SJCRH30 (cell line): ENCODE data around the gene GCH1. TPM values are rescaled to one million over a fixed set of nuclear protein-coding genes. Genes with fewer than 3 reads are reported as not detected.

Experiments used
- DNase-seq, 2 experiments: peaks; one replicate each; pipeline ENCODE4 v3.0.0-alpha.2; 2015 to 2020
- H3K27ac ChIP-seq: fragments of 250-450 bp; sonication (Bioruptor Pico); 2 replicates; pipeline ENCODE4 v1.5.1; 2020; ENCODE audit warnings: mild to moderate bottlenecking, moderate library complexity
- H3K27me3 ChIP-seq: fragments of 250-450 bp; sonication (Bioruptor Pico); 2 replicates; pipeline ENCODE4 v1.5.1; 2020; ENCODE audit warnings: mild to moderate bottlenecking, moderate library complexity
- H3K36me3 ChIP-seq: fragments of 250-450 bp; sonication (Bioruptor Pico); 2 replicates; pipeline ENCODE4 v1.5.1; 2020; ENCODE audit warnings: mild to moderate bottlenecking, moderate library complexity
- H3K4me1 ChIP-seq: fragments of 250-450 bp; sonication (Bioruptor Pico); 2 replicates; pipeline ENCODE4 v1.5.1; 2020; ENCODE audit warnings: mild to moderate bottlenecking, moderate library complexity
- H3K4me3 ChIP-seq: fragments of 250-450 bp; sonication (Bioruptor Pico); 2 replicates; pipeline ENCODE4 v1.5.1; 2020; ENCODE audit warnings: mild to moderate bottlenecking, moderate library complexity
- H3K9me3 ChIP-seq: fragments of 250-450 bp; sonication (Bioruptor Pico); replicated peaks from 2 replicates; pipeline ENCODE4 v1.5.1; 2020; ENCODE audit warnings: mild to moderate bottlenecking, moderate library complexity
- total RNA-seq: library from RNA; depleted of rRNA; stranded (reverse); fragments of >200 nt; shearing (Covaris generic); gene quantifications from 2 replicates; pipeline ENCODE4 v1.2.3, GENCODE V29; 2014

GCH1 gene
- total RNA-seq, 1 experiment from 2014 or later: 3.0 TPM

- Histone ChIP-seq H3K4me3 (no peak overlapping the region), H3K27ac (no peak overlapping the region), H3K27me3 (no peaks in the 10 kb centered on the region), H3K9me3 (0 out of 2 replicates have a peak, but pooled peaks cover 3% of the 10 kb centered on the region), H3K36me3 (no peaks in the 10 kb centered on the region), H3K4me1 (no peaks in the 10 kb centered on the region)
- no peak for DNase-seq
These were observed 68.5 kb downstream of the GCH1 start for GRCh38 chr14:54834081-54834480.

GRCh38 chr14:54830650-54831049 is 72.0 kb downstream of the GCH1 start:
- no peak overlapping the region for H3K27ac ChIP-seq
- no peaks in the 10 kb centered on the region for H3K27me3 ChIP-seq
- no peak overlapping the region for H3K4me3 ChIP-seq
- H3K9me3 ChIP-seq: 0 out of 2 replicates have a peak, but pooled peaks cover 3% of the 10 kb centered on the region
- no peak for DNase-seq
- H3K36me3 ChIP-seq: no peaks in the 10 kb centered on the region
- H3K4me1 ChIP-seq: no peaks in the 10 kb centered on the region

DNA sequence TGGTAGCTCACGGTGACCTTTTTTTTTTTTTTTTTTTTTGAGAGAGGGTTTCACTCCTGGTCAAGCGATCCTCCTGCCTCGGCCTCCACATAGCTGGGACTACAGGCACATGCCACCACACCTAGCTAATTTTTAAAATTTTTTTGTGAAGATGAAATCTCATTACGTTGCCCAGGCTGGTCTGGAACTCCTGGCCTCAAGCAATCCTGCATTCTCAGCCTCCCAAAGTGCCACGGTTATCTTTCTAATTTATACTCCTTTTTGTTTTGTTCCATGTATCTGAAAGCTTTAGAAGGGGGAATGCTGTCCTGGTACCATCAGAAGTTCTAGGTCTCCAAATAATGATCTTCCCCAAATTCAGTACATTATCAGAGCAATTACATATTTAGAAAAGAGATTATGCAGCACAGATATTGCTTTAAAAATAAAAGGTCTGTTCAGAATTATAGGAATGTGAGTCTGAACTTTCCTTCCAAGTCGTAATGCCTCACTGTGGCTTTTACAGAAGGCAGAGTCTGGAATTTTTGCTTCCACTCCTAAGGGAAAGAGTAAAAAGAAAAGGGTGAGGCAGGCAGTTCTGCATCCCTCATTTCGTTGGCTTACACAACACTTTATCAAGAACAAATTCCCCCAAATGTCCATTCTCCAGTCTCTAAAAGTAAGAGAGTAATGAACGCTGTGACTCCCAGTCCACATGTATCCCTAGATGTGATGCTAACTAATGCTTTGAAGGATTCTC is 73.0 kb downstream of the GCH1 start:
- Histone ChIP-seq H3K4me3 (no peak overlapping the region), H3K27me3 (no peaks in the 10 kb centered on the region), H3K36me3 (no peaks in the 10 kb centered on the region), H3K9me3 (0 out of 2 replicates have a peak, but pooled peaks cover 3% of the 10 kb centered on the region), H3K27ac (no peak overlapping the region), H3K4me1 (no peaks in the 10 kb centered on the region)
- DNase-seq: no peak

DNA sequence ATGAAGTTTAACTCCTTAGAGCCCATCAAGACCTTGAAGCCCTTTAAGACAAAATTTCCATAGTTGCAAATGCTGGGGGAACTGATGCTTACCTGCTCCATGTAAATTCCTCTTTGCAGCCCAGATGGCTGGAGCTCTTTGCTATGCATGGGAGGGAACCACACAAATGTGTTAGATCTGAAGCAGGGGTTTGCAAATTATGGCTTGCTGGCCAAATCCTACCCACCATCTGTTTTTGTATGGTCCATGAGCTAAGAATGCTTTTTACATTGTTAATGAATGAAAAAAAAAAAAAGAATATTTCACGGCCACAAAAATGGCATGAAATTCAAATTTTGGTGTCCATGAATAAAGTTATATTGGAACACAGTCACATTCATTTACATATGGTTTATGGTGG is 74.6 kb downstream of the GCH1 start:
- H3K4me1 ChIP-seq: no peaks in the 10 kb centered on the region
- H3K27ac ChIP-seq: no peak overlapping the region
- H3K4me3 ChIP-seq: no peak overlapping the region
- peaks cover 8% of the 10 kb centered on the region; the same call in 1 of the 2 replicates for H3K9me3 ChIP-seq
- H3K36me3 ChIP-seq: no peaks in the 10 kb centered on the region
- DNase-seq: no peak
- H3K27me3 ChIP-seq: no peaks in the 10 kb centered on the region

GRCh38 chr14:54823757-54824549 is 78.7 kb downstream of the GCH1 start:
- Histone ChIP-seq H3K27ac (no peak overlapping the region), H3K4me3 (no peak overlapping the region)

DNA sequence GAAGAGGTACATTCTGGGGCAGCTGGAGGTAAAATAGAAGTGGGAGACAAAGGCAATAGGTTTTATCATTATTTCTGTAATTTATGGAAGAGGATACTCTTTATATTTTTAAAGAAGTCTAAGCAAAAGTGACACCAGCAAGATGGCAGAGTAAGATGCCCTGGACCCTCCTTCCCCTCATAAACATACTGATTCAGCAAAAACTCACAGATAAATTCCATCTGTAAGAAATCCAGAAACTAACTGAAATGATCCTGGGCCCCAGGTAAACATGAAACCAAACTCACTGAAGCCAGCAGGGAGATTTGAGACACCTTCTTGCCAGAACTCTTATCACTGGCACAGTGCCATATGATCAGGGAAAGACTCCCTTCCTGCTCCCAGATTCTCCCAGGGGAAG is 79.9 kb downstream of the GCH1 start:
- peaks cover 5% of the 10 kb centered on the region; the same call in 1 of the 2 replicates for H3K9me3 ChIP-seq

More at GRCh38 chr14:54823757-54824549, 78.7 kb downstream of the GCH1 start:
- no peaks in the 10 kb centered on the region for H3K4me1 ChIP-seq
- no peaks in the 10 kb centered on the region for H3K27me3 ChIP-seq
- DNase-seq: no peak
- peaks cover 5% of the 10 kb centered on the region; the same call in 1 of the 2 replicates for H3K9me3 ChIP-seq
- no peaks in the 10 kb centered on the region for H3K36me3 ChIP-seq

DNA sequence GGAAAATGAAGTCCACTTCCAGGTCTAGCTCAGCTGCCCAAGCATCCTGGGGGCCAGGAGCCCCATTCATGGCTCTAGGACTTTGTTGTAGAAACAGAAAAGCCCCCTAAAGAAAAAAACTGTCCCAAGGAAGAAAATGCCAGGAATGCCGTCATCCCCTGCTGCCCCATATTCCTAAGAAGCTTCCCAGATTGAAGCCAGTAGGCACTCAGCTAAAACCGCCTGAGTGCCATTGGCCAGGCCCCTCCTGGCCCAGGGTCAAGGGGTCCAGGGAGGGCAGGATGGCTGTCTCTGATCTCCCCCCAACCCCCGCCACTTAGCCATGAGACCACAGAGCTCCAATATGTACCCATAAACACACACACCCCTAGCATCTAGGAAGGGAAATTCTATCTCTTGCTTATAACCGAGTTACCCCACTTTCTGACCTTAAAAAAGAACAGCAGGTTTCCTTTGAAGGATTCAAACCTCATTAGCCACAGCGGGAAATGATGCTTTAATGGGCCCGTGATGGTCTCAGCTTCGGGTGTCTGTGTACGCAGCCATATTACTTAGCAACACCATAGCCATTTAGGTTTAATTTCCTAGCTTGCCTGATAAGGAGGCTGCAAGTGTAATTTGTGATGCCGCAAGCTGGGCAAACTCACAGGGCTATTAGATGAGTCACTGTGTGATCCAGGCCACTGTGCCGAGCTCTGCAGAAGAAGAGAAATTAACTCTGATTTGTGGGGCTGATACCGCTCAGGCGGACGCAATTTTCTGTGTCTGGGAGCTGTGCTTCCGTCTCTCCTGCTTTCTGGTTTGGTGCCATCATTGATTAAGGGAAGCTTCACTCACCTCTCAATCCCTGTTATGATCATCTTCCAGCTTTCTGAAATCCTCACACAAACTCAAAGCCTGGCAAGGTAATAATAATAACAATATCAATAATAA is 84.2 kb downstream of the GCH1 start:
- Histone ChIP-seq H3K36me3 (no peaks in the 10 kb centered on the region), H3K27me3 (no peaks in the 10 kb centered on the region), H3K4me3 (no peak overlapping the region), H3K27ac (no peak overlapping the region), H3K9me3 (no peaks in the 10 kb centered on the region), H3K4me1 (no peaks in the 10 kb centered on the region)
- DNase-seq: peak in 1 of 2 experiments; percentile 26

More for the DNA sequence above, 79.9 kb downstream of the GCH1 start:
- H3K36me3 ChIP-seq: no peaks in the 10 kb centered on the region
- H3K4me1 ChIP-seq: no peaks in the 10 kb centered on the region
- H3K27me3 ChIP-seq: no peaks in the 10 kb centered on the region
- H3K4me3 ChIP-seq: no peak overlapping the region
- H3K27ac ChIP-seq: no peak overlapping the region
- no peak for DNase-seq

GRCh38 chr14:54817506-54817905 is 85.1 kb downstream of the GCH1 start:
- Histone ChIP-seq H3K27ac (no peak overlapping the region), H3K9me3 (no peaks in the 10 kb centered on the region), H3K4me1 (no peaks in the 10 kb centered on the region), H3K27me3 (no peaks in the 10 kb centered on the region), H3K36me3 (no peaks in the 10 kb centered on the region), H3K4me3 (no peak overlapping the region)
- DNase-seq: no peak

DNA sequence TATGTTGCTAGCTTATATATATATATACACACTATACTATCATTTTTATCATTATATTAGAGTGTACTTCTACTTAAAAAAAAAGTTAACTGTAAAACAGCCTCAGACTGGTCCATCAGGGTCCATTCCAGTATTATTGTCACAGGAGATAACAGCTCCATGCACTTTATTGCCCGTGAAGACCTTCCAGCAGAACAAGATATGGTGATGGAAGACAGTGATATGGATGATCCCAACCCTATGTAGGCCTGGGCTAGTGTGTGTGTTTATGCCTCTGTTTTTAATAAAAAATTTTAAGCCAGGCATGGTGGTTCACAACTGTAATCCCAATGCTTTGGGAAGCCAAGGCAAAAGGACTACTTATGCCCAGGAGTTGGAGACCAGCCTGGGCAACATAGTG is 86.2 kb downstream of the GCH1 start:
- no peaks in the 10 kb centered on the region for H3K27me3 ChIP-seq
- no peak overlapping the region for H3K27ac ChIP-seq
- no peak for DNase-seq
- no peak overlapping the region for H3K4me3 ChIP-seq
- no peaks in the 10 kb centered on the region for H3K4me1 ChIP-seq
- no peaks in the 10 kb centered on the region for H3K9me3 ChIP-seq
- no peaks in the 10 kb centered on the region for H3K36me3 ChIP-seq

DNA sequence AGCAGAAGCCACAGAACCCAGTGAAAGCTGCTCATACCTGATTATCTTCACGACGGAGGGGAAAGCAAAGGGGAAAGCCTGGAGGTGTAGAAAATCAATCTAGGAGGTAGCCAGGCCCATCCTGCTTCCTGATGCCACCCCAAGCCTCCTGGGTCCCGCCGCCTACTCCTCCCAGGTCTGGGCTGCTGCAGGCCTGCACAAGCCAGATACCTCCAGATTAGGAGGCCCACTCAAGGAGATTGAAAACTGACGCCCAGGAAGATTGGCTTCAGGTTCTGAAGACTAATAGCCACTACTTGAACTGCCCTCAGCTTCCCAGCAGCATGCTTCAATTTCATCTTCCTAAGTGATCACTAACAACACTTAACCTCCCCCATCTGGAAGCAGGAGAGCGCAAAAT is 87.1 kb downstream of the GCH1 start:
- DNase-seq: no peak
- Histone ChIP-seq H3K4me1 (no peaks in the 10 kb centered on the region), H3K4me3 (no peak overlapping the region), H3K9me3 (no peaks in the 10 kb centered on the region), H3K27me3 (no peaks in the 10 kb centered on the region), H3K36me3 (no peaks in the 10 kb centered on the region), H3K27ac (no peak overlapping the region)

DNA sequence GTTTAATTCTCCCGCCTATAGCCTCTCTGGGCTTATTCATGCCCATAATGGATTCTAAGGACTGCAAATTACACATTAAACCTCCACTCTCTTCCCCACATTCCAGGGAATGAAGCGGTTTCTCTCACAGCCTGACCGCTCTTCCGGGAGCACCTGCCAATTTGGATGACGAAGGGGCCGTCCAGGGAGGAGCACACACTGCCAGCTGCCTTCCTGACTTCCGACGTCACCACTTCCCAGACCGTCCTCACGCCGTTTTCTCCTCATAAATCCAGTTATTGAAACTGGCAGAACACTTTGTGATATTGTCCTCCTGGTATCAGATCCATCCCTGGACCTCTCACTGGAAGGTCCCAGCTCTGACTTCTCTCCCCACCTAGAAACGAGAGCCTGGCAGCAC is 87.6 kb downstream of the GCH1 start:
- H3K9me3 ChIP-seq: no peaks in the 10 kb centered on the region
- H3K4me1 ChIP-seq: no peaks in the 10 kb centered on the region
- H3K27me3 ChIP-seq: no peaks in the 10 kb centered on the region
- peak; percentile 19 to 32 for DNase-seq
- H3K36me3 ChIP-seq: no peaks in the 10 kb centered on the region
- no peak overlapping the region for H3K27ac ChIP-seq
- H3K4me3 ChIP-seq: no peak overlapping the region

DNA sequence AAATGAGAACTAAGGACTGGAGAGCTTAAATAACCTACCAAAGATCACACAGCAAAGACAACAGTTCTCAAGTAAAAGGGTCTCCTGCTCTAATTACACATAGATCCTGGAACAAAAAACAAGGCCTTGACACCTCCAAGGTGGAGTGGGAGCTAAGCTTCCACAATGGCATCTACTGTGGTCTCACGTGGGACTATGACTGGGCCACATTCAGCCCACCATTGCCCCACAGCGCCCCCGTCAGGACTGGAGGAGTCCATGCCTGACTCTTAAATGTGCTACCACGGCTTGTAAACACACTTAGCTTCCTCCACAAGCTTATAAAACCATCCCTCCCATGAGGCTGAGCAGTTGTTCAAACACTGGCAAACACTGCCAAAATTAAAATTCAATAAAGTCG is 88.5 kb downstream of the GCH1 start:
- peak; percentile 38 to 44 for DNase-seq
- Histone ChIP-seq H3K4me3 (no peak overlapping the region), H3K27me3 (no peaks in the 10 kb centered on the region), H3K36me3 (no peaks in the 10 kb centered on the region), H3K4me1 (no peaks in the 10 kb centered on the region), H3K27ac (no peak overlapping the region), H3K9me3 (no peaks in the 10 kb centered on the region)

- no peaks in the 10 kb centered on the region for H3K36me3 ChIP-seq
- DNase-seq: no peak
- no peaks in the 10 kb centered on the region for H3K27me3 ChIP-seq
- H3K9me3 ChIP-seq: no peaks in the 10 kb centered on the region
- no peak overlapping the region for H3K27ac ChIP-seq
- H3K4me1 ChIP-seq: no peaks in the 10 kb centered on the region
- H3K4me3 ChIP-seq: no peak overlapping the region
These were observed 89.5 kb downstream of the GCH1 start for GRCh38 chr14:54813081-54813480.

- DNase-seq: no peak
- Histone ChIP-seq H3K4me1 (no peaks in the 10 kb centered on the region), H3K27me3 (no peaks in the 10 kb centered on the region)
These were observed 90.0 kb downstream of the GCH1 start for GRCh38 chr14:54812617-54813016.

More at GRCh38 chr14:54812617-54813016, 90.0 kb downstream of the GCH1 start:
- Histone ChIP-seq H3K27ac (no peak overlapping the region), H3K4me3 (no peak overlapping the region), H3K9me3 (no peaks in the 10 kb centered on the region), H3K36me3 (no peaks in the 10 kb centered on the region)
